Gastroesophageal sphincter (tissue), 3 donors: ENCODE measurements around the gene GPR143.

ENCODE experiments used
- EP300 ChIP-seq: sonication (generic); formaldehyde crosslinking; IDR thresholded peaks from one replicate; pipeline ENCODE4 v1.6.1; 2017; ENCODE audit warnings: antibody characterized with exemption, mild to moderate bottlenecking
- POLR2A ChIP-seq, 2 donors: fragments of 450-650 bp; IDR thresholded peaks; one replicate each; pipeline ENCODE4 v1.6.1; 2017; ENCODE audit warnings: antibody characterized with exemption in 2 of 2, mild to moderate bottlenecking in 2 of 2, moderate library complexity in 1 of 2
- TF ChIP-seq, protein P1 (sequence below), 4 experiments: fragments of 200-600 bp in 2 of 4; fragments of 450-650 bp in 2 of 4; sonication (generic) in 1 of 4; IDR thresholded peaks; one replicate each; pipeline ENCODE4 v1.5.1; 2017 to 2019; ENCODE audit warnings: antibody characterized with exemption in 4 of 4, mild to moderate bottlenecking in 2 of 4, moderate library complexity in 2 of 4

- TF ChIP-seq, protein P1, sequence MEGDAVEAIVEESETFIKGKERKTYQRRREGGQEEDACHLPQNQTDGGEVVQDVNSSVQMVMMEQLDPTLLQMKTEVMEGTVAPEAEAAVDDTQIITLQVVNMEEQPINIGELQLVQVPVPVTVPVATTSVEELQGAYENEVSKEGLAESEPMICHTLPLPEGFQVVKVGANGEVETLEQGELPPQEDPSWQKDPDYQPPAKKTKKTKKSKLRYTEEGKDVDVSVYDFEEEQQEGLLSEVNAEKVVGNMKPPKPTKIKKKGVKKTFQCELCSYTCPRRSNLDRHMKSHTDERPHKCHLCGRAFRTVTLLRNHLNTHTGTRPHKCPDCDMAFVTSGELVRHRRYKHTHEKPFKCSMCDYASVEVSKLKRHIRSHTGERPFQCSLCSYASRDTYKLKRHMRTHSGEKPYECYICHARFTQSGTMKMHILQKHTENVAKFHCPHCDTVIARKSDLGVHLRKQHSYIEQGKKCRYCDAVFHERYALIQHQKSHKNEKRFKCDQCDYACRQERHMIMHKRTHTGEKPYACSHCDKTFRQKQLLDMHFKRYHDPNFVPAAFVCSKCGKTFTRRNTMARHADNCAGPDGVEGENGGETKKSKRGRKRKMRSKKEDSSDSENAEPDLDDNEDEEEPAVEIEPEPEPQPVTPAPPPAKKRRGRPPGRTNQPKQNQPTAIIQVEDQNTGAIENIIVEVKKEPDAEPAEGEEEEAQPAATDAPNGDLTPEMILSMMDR (IDR thresholded peaks at IDR 0.05), result no peak
- no peak for TF ChIP-seq EP300
- TF ChIP-seq POLR2A (IDR thresholded peaks at IDR 0.05), result no peak
Measured at GRCh38 chrX:9789555-9789954, 23.9 kb upstream of the GPR143 start.
